Measurements from ENCODE around the gene GSTO2.
A peak's percentile ranks its signal among the peaks of the same experiment; 100 is the strongest.

GSTO2 gene

DNA sequence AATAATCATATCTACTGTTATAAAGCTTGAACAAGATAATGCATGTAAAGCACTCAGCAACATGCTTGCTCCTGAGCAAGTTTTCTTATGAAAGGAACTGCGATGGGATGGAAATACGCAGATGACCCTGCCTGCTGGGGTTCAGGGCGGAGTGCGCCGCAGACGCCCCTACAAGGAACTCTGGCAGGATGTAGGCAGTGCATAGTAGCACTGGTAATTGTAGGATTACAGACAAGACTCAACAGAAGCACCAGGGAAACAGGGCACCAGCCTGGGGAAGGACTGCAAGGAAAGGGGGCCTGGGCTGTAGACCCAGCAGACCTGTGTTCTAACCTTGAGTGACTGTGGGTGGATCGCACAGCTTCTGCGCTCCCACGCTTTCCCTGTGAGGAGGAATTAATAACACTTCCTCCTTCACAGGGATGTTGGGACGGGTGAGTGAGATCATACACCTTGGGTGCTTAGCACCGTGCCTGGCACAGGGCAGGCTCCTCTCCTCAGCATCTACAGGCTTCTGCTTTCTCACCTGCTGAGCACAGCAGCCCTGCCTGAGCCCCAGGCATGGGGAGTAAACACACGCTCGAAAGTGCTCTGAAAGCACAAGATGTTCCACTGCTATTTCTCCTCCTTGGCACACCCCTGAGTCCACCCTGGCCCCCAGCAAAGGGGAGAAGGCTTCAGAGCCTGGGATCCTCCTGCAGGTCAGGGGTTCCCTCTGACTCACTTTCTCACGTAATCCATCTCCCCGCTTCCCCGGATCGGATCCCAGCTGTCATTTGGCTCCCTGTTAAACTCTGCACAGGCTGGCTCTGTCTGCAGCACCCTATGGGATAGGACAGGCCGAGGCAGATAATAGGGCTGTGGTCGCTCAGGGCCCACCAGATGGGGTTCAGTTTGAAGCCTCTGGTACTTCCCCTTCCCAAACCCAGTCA is 50.1 kb downstream of the GSTO2 start:
- DNase-seq: peak in 35 of 42 donors; percentile 34 to 87 (median 64)
- intact Hi-C loops (cut with DNase I): no loop called here

GRCh38 chr10:104321226-104321625 is 52.2 kb downstream of the GSTO2 start:
- no peak for DNase-seq
- intact Hi-C loops (cut with DNase I): no loop called here

DNA sequence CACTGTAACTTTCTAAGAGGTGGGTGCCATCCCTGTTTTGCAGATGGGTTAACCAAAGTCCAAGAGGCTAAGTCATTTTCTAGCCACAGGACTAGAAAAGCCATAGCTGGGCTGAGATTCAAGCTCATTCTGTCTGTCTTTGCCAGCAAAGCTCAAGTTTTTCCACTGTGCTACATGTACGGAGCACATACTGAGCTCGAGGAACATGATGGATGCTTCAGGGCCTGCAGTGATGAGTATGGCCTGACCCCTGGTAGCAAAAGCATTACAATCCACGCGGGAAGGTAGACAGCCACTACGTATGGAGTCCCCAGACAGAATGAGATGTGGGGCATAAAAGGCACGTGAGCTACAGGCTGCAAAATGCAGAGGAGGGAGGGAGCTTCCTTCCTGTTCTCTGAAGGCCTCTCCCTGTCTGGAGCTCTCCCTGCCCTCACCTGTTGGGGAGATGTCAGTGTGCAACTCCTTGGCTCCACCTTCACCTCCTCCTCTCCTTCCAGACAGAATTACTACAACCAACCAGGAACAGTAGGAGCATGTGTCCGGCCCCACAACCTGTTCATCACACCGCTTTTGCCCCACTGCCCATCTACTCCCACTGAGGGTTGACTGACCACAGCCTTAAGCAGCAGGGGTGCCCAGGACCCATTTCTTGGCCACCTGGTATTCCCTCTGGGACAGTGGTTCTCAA is 52.9 kb downstream of the GSTO2 start:
- intact Hi-C loops (cut with DNase I): no loop called here
- DNase-seq: no peak

GRCh38 chr10:104322416-104322782 is 53.4 kb downstream of the GSTO2 start:
- no peak for DNase-seq
- intact Hi-C loops (cut with DNase I): no loop called here

DNA sequence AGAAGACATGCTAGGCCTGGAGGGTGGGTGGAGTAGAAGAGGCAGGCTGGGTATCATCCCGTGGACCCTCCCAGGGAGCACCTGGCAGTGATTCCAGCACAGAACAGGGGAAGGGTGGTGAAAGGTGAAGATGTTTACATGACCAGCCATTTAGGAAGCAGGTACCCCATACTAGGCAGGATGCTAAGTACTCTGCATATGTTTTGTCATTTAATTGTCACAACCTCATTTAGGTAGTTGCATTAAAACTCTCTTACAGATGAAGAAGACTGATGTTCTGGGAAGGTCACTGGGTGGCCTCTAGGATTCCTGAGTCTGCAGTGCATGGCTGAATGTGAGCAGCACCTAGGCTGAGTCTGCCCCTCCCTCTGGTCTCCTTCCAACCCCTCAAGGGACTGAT is 54.1 kb downstream of the GSTO2 start:
- intact Hi-C loops (cut with DNase I): no loop called here
- DNase-seq: no peak

DNA sequence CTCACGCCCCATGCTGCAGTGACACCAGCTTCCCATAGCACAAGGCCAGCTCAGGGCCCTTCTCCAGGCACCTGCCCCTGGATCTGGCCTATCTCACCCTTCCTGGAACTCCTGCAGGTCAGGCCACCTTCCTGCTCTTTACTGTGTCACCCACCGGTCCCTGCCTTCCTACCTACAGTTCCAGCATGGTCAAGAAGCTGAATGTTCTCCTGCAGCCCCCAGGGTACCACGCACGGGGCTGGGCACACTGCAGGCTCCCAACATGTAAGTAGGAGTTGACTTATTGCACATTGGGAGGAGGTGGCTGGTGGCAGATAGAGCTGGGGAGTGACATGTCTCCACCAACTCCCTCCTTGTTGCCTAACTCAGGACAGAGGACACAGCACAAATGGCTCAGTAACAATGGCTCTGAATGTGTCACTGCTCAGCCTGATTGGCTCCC is 54.8 kb downstream of the GSTO2 start:
- intact Hi-C loops (cut with DNase I): no loop called here

GRCh38 chr10:104324221-104324686 is 55.3 kb downstream of the GSTO2 start:
- DNase-seq: peak in 4 of 42 donors; percentile 28 to 67 (median 52)
- intact Hi-C loops (cut with DNase I): no loop called here

More for the DNA sequence above, 54.8 kb downstream of the GSTO2 start:
- no peak for DNase-seq

DNA sequence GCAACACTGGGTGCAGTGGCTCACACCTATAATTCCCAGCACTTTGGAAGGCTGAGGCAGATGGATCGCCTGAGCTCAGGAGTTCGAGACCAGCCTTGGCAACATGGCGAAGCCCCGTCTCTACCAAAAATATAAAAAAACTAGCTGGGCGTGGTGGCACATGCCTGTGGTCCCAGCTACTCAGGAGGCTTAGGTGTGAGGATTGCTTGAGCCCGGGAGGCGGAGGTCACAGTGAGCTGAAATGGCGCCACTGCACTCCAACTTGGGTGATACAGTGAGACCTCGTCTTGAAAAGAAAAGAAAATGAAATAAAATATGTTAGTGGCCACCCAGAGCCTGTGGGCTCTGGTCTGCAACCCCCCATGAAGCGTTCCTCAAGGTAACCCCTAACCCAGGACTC is 55.9 kb downstream of the GSTO2 start:
- intact Hi-C loops (cut with DNase I): no loop called here

GRCh38 chr10:104325436-104326435 is 56.8 kb downstream of the GSTO2 start:
- intact Hi-C loops (cut with DNase I): no loop called here
- peak in 5 of 42 donors; percentile 26 to 50 (median 36) for DNase-seq

More for the DNA sequence above, 55.9 kb downstream of the GSTO2 start:
- DNase-seq: no peak

GRCh38 chr10:104326991-104327610 is 58.1 kb downstream of the GSTO2 start:
- DNase-seq: peak in 1 of 42 donors; percentile 22

GRCh38 chr10:104327745-104328645 is 59.0 kb downstream of the GSTO2 start:
- intact Hi-C loops (cut with DNase I): no loop called here
- peak in 15 of 42 donors; percentile 30 to 61 (median 51) for DNase-seq

More at GRCh38 chr10:104326991-104327610, 58.1 kb downstream of the GSTO2 start:
- intact Hi-C loops (cut with DNase I): no loop called here

DNA sequence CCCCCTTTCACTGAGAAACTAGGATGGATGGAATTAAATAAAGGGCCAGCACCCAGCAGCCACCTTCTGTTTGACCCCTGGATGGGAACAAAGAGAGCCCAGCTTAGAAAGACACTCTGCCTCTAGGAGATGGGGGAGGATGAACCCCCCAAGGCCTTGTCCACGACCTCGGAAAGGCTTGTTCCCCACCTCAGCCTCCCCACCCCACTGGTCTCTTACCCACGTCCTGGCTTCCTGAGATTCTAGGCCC is 59.6 kb downstream of the GSTO2 start:
- DNase-seq: peak in 1 of 42 donors; percentile 45
- intact Hi-C loops (cut with DNase I): no loop called here

DNA sequence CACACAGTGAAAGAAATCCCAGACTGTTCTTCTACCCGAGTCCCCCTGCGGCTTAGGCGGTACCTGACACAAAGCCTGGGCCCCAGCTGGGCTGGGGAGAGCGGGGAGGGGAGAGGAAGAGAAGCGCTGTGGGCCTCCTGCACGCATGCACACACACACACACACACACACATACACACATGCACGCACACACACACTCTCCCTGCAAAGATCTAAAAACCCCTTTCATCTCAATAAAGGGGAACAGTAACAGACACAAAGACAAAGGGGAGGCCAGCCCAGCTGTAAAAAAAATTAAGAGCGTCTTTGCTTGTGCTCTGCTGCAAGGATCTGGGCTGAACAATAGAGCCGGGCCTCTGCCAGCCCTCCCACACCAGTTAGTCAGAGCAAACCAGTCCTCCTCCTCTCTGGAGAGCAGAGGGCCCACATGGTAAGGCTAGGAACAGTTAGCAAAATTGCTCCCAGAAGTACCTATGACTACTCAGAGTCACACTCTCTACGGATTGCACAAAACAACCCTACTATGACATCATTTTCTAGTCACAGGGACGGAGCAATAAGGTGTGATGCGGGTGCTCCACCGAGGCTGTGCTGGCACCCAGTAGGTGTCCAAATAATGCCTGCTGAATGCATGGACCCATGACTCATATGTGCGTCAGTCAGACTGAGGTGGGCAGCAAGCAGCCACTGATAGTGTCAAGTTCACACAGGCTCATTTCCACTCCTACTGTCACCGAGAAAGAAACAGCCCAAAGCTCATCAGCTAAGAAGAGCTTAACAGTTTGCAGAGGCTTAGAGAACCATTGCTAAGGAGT is 60.1 kb downstream of the GSTO2 start:
- intact Hi-C loops (cut with DNase I): no loop called here

GRCh38 chr10:104329735-104330134 is 60.8 kb downstream of the GSTO2 start:
- intact Hi-C loops (cut with DNase I): no loop called here
- DNase-seq: peak in 2 of 42 donors; percentile 32 to 35

More for the DNA sequence above, 60.1 kb downstream of the GSTO2 start:
- peak in 40 of 42 donors; percentile 34 to 88 (median 64) for DNase-seq

GRCh38 chr10:104330168-104331110 is 61.5 kb downstream of the GSTO2 start:
- DNase-seq: peak in 2 of 42 donors; percentile 21 to 33
- intact Hi-C loops (cut with DNase I): no loop called here

Measured in head of caudate nucleus (tissue), 42 donors.